HG03457 (cell line): ENCODE results near the gene TSNAXIP1.

Experiments used
- ATAC-seq: cut with Tn5 transposase; IDR thresholded peaks from one replicate; pipeline ENCODE4 v1.9.1; 2021; ENCODE audit warnings: moderate number of reproducible peaks; ENCODE audit not compliant: unreplicated experiment

TSNAXIP1 gene

GRCh38 chr16:67806428-67807147 is at the start of gene TSNAXIP1, which contains the start of gene RANBP10:
TSNAXIP1 (plus strand) TSS chr16:67806889; CDS start chr16:67807150, 261 bp downstream.
RANBP10 (minus strand) TSS chr16:67806560; CDS start chr16:67806536, 24 bp downstream.
- ATAC-seq = peak; percentile 87

GRCh38 chr16:67758006-67758405 is 48.7 kb upstream of the TSNAXIP1 start:
- no peak for ATAC-seq

- ATAC-seq = no peak
Measured at GRCh38 chr16:67758966-67759365, 47.7 kb upstream of the TSNAXIP1 start.

DNA sequence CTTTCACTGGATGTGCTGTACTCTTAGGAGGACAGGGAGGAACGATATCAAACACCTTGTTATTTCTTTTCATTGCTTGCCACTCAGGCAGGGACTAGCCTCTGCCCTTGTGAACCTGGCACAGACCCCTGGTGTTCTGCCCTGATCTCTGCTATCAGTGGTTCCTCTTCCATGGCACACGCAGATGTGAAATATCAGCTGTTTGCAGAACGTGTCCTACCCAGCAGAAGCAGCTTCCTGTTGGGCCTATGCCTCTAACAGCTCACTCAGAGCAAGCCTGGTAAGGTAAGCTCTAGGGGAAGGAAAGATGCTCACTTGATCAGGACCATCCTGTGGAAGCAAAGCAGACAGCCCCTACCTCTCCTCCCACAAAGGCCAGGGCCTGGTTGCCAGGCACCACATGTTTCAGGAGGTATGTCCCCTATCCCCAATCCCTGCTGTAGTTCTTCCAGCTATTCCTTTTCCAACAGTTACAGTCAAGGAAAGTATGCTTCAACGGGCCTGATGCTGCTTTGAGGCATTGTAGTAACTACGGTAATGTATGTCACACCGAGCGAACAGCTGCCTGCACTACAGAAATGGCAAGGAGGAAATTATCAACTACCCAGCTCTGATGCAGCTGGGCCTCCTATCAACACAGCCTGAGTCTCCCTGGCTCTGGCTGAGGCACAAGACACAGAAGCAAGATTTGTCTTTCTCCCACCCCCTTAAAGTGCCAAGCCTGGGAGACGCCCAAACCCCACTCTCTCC is 46.3 kb upstream of the TSNAXIP1 start:
- ATAC-seq = no peak

DNA sequence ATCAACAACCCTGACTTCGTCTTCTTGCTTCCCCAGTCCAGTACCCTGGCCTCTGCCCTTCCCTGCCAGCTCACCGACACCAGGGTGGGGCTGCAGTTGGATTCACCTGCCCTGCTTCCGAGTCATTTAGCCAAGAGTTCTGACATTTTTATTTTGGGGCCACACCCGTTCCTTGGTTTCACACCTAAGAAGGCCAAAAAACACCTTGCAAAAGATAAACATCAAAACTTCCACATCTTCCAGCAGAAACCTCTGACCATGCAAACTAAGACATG is 45.8 kb upstream of the TSNAXIP1 start:
- ATAC-seq = no peak

DNA sequence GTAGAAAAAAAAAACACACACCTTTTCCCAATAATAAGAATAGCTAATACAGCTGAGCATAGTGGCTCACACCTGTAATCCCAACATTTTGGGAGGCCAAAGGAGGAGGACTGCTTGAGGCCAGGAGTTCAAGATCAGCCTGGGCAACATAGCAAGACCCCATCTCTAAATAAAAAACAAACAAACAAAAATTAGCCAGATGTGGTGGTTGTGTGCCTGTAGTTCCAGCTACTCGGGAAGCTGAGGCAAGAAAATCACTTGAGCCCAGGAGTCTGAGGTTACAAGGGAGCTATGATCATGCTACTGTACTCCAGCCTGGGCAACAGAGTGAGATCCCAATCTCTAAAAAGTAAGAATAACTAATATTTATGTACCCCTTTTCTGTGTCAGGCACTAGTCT is 44.8 kb upstream of the TSNAXIP1 start:
- ATAC-seq = no peak

- ATAC-seq = no peak
Measured at GRCh38 chr16:67762385-67762784, 44.3 kb upstream of the TSNAXIP1 start.

DNA sequence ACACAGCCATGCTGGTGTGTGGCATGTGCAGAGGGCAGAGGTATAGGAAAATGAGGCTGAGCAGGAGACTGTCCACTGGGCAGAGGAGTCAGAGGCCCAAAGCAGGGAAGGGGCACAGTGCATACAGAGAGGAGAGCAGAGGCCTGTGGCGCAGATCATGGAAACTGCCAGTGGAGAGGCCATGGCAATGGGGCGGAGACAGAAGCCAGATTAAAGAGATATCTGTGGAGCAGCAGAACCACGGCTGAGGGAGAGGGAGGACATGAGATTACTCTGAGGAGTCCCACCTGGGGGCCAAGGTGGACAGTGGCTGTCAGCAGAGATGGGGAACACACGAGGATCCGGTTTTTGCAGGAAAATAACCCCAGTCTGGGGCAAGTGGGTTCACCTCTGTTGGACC is 43.6 kb upstream of the TSNAXIP1 start:
- ATAC-seq = no peak

GRCh38 chr16:67764158-67764667 is 42.5 kb upstream of the TSNAXIP1 start:
- ATAC-seq = no peak

- no peak for ATAC-seq
Measured at GRCh38 chr16:67766291-67766690, 40.4 kb upstream of the TSNAXIP1 start.

DNA sequence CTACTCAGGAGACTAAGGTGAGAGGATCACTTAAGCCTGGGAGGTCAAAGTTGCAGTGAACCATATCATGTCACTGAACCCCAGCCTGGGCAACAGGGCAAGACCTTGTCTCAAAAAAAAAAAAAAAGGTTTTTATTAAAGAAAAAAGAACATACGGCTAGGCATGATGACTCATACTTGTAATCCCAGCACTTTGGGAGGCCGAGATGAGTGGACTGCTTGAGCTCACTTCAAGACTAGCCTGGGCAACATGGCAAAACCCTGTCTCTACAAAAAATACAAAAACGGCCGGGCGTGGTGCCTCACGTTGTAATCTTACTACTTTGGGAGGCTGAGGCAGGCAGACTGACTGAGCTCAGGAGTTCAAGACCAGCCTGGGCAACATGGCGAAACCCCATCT is 38.7 kb upstream of the TSNAXIP1 start:
- no peak for ATAC-seq

GRCh38 chr16:67770346-67770991 is 36.2 kb upstream of the TSNAXIP1 start:
- no peak for ATAC-seq

DNA sequence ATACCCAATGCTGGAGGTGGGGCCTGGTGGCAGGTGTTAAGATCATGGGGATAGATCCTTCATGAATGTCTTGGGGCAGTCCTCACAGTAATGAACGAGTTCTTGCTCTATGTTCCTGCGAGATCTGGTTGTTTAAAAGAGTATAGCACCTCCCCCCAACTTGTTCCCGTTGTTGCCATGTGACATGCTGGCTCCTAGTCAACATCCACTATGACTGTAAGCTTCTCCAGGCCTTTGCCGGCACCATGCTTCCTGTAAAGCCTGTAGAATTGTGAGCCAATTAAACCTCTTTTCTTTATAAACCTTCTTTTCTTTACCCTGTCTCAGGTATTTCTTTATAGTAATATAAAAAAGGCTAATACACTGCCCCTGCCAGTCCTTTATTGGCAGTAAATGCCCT is 33.6 kb upstream of the TSNAXIP1 start:
- ATAC-seq = no peak

GRCh38 chr16:67773569-67774456 is 32.9 kb upstream of the TSNAXIP1 start:
- no peak for ATAC-seq

- no peak for ATAC-seq
Measured at GRCh38 chr16:67774457-67774853, 32.2 kb upstream of the TSNAXIP1 start.

GRCh38 chr16:67775273-67775672 is 31.4 kb upstream of the TSNAXIP1 start:
- no peak for ATAC-seq

GRCh38 chr16:67779256-67780014 is 27.3 kb upstream of the TSNAXIP1 start:
- ATAC-seq = no peak

- no peak for ATAC-seq
Measured at GRCh38 chr16:67780847-67781564, 25.7 kb upstream of the TSNAXIP1 start.

- no peak for ATAC-seq
Measured at GRCh38 chr16:67781565-67781921, 25.1 kb upstream of the TSNAXIP1 start.
